DND-41 (cell line): ENCODE results near the gene HTT.

Source experiments
- EZH2 ChIP-seq: IDR thresholded peaks from 3 replicates; pipeline ENCODE4 v1.6.1; 2012; ENCODE audit warnings: borderline replicate concordance, low read depth, mild to moderate bottlenecking, moderate library complexity, low read length, inconsistent platforms; ENCODE audit not compliant: severe bottlenecking
- TF ChIP-seq, protein P1 (sequence below): IDR thresholded peaks from 2 replicates; pipeline ENCODE4 v1.5.1; 2012; ENCODE audit warnings: borderline replicate concordance, low read length, moderate library complexity, mild to moderate bottlenecking; ENCODE audit not compliant: poor library complexity, severe bottlenecking; ENCODE audit errors: extremely low read depth

DNA sequence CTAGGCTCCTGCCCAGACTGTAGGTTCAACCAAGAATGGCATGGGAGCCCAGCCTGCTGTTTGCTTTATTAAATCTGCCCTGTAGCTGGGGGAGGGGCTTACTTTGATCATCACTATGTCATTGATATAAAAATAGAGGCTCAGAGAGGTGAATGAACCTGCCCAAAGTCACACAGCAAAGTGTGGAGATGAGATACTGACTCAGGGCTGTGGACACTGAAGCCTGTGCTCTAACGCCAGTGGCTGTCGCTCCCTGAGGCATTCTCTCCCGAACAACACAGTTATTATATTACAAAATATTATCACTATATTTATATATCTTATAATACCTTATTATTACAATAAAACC, 178.0 kb downstream of the HTT start:
- TF ChIP-seq, protein P1, sequence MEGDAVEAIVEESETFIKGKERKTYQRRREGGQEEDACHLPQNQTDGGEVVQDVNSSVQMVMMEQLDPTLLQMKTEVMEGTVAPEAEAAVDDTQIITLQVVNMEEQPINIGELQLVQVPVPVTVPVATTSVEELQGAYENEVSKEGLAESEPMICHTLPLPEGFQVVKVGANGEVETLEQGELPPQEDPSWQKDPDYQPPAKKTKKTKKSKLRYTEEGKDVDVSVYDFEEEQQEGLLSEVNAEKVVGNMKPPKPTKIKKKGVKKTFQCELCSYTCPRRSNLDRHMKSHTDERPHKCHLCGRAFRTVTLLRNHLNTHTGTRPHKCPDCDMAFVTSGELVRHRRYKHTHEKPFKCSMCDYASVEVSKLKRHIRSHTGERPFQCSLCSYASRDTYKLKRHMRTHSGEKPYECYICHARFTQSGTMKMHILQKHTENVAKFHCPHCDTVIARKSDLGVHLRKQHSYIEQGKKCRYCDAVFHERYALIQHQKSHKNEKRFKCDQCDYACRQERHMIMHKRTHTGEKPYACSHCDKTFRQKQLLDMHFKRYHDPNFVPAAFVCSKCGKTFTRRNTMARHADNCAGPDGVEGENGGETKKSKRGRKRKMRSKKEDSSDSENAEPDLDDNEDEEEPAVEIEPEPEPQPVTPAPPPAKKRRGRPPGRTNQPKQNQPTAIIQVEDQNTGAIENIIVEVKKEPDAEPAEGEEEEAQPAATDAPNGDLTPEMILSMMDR = no peak
- no peak for TF ChIP-seq EZH2
